ENCODE results near the gene RCCD1. TPM values are rescaled to one million over a fixed set of nuclear protein-coding genes. Genes with fewer than 3 reads are reported as not detected.

RCCD1 gene
- total RNA-seq, 1 experiment from 2014 or later, result 28.8 TPM

GRCh38 chr15:90959028-90959595 lies 4.4 kb downstream of the RCCD1 start:
- BruUV-seq (replicated peaks), result no TSS peak
- no peak overlapping the region for H3K4me3 ChIP-seq (ENCODE audit: low read depth, low read length, poor library complexity, severe bottlenecking)
- intact Hi-C loops (cut with micrococcal nuclease; ENCODE audit: unreplicated experiment), result loop anchor here (5.0 kb wide), 1 partner anchor 33 kb away; the partner anchor contains the start of gene PRC1
- CTCF ChIA-PET, result interaction anchor here (0.7 to 2.8 kb wide), 3 partner anchors 43 to 312 kb away, joined by 3 to 12 read pairs (median 7); no protein-coding TSS in a partner anchor
- H3K27ac ChIP-seq (ENCODE audit: low read depth, low read length, poor library complexity, severe bottlenecking), result no peak overlapping the region
- no peaks in the 10 kb centered on the region for H3K27me3 ChIP-seq (replicated peaks; ENCODE audit: insufficient read depth, low read depth, low read length, poor library complexity)
- POLR2A ChIA-PET (ENCODE audit: low non-redundant PET), result no interaction called here
- no peaks in the 10 kb centered on the region for H3K9me3 ChIP-seq (ENCODE audit: low read depth, low read length, poor library complexity, severe bottlenecking)
- peaks cover 15% of the 10 kb centered on the region for H3K4me1 ChIP-seq (ENCODE audit: insufficient read depth, low read length, poor library complexity, severe bottlenecking)
- DNase-seq (ENCODE audit: low spot score), result no peak
- H3K36me3 ChIP-seq (ENCODE audit: insufficient read depth, low read length, poor library complexity, severe bottlenecking), result peaks cover 48% of the 10 kb centered on the region
- TF ChIP-seq EZH2 (IDR thresholded peaks at IDR 0.05; ENCODE audit: borderline replicate concordance, low read depth, low read length, poor library complexity, severe bottlenecking) (no peak), CTCF (conservative IDR thresholded peaks at IDR 0.05; ENCODE audit: low read depth, low read length) (no peak)

- ChIA-PET POLR2A (ENCODE audit: low non-redundant PET) (no interaction called here), CTCF (interaction anchor here (0.7 kb wide), 1 partner anchor 309 kb away, joined by 4 read pairs; no protein-coding TSS in a partner anchor)
- Histone ChIP-seq H3K27me3 (replicated peaks; ENCODE audit: insufficient read depth, low read depth, low read length, poor library complexity) (no peaks in the 10 kb centered on the region), H3K4me3 (ENCODE audit: low read depth, low read length, poor library complexity, severe bottlenecking) (no peak overlapping the region), H3K9me3 (ENCODE audit: low read depth, low read length, poor library complexity, severe bottlenecking) (no peaks in the 10 kb centered on the region), H3K36me3 (ENCODE audit: insufficient read depth, low read length, poor library complexity, severe bottlenecking) (peaks cover 56% of the 10 kb centered on the region), H3K27ac (ENCODE audit: low read depth, low read length, poor library complexity, severe bottlenecking) (no peak overlapping the region), H3K4me1 (ENCODE audit: insufficient read depth, low read length, poor library complexity, severe bottlenecking) (peaks cover 15% of the 10 kb centered on the region)
- no peak for TF ChIP-seq CTCF (conservative IDR thresholded peaks at IDR 0.05; ENCODE audit: low read depth, low read length)
- no peak for TF ChIP-seq EZH2 (IDR thresholded peaks at IDR 0.05; ENCODE audit: borderline replicate concordance, low read depth, low read length, poor library complexity, severe bottlenecking)
- no TSS peak for BruUV-seq (replicated peaks)
- intact Hi-C loops (cut with micrococcal nuclease; ENCODE audit: unreplicated experiment), result loop anchor here (5.0 kb wide), 1 partner anchor 32 kb away; the partner anchor contains the start of gene PRC1
- DNase-seq (ENCODE audit: low spot score), result no peak
Measured at GRCh38 chr15:90959894-90960293, 5.2 kb downstream of the RCCD1 start.

GRCh38 chr15:90960298-90961091 lies 5.8 kb downstream of the RCCD1 start:
- TF ChIP-seq EZH2 (IDR thresholded peaks at IDR 0.05; ENCODE audit: borderline replicate concordance, low read depth, low read length, poor library complexity, severe bottlenecking), result no peak
- TF ChIP-seq CTCF (conservative IDR thresholded peaks at IDR 0.05; ENCODE audit: low read depth, low read length), result no peak
- Histone ChIP-seq H3K4me1 (ENCODE audit: insufficient read depth, low read length, poor library complexity, severe bottlenecking) (peaks cover 10% of the 10 kb centered on the region), H3K27me3 (replicated peaks; ENCODE audit: insufficient read depth, low read depth, low read length, poor library complexity) (no peaks in the 10 kb centered on the region), H3K27ac (ENCODE audit: low read depth, low read length, poor library complexity, severe bottlenecking) (peak overlapping the region; percentile 20), H3K36me3 (ENCODE audit: insufficient read depth, low read length, poor library complexity, severe bottlenecking) (peaks cover 61% of the 10 kb centered on the region), H3K9me3 (ENCODE audit: low read depth, low read length, poor library complexity, severe bottlenecking) (no peaks in the 10 kb centered on the region), H3K4me3 (ENCODE audit: low read depth, low read length, poor library complexity, severe bottlenecking) (no peak overlapping the region)
- POLR2A ChIA-PET (ENCODE audit: low non-redundant PET), result no interaction called here
- intact Hi-C loops (cut with micrococcal nuclease; ENCODE audit: unreplicated experiment), result no loop called here
- CTCF ChIA-PET, result interaction anchor here (0.7 kb wide), 1 partner anchor 308 kb away, joined by 4 read pairs; no protein-coding TSS in a partner anchor
- no TSS peak for BruUV-seq (replicated peaks)
- no peak for DNase-seq (ENCODE audit: low spot score)

Measured in A673 (cell line).